ENCODE results near the gene ADCY1. TPM values are rescaled to one million over a fixed set of nuclear protein-coding genes. Genes with fewer than 3 reads are reported as not detected.
"Not testable (repeated sequence)": the region's sequence is repeated elsewhere in the genome, so short reads cannot be mapped to it uniquely, and the experiment has no call there.

Gene ADCY1
- total RNA-seq, 1 donor from 2014 or later = 13.6 TPM

DNA sequence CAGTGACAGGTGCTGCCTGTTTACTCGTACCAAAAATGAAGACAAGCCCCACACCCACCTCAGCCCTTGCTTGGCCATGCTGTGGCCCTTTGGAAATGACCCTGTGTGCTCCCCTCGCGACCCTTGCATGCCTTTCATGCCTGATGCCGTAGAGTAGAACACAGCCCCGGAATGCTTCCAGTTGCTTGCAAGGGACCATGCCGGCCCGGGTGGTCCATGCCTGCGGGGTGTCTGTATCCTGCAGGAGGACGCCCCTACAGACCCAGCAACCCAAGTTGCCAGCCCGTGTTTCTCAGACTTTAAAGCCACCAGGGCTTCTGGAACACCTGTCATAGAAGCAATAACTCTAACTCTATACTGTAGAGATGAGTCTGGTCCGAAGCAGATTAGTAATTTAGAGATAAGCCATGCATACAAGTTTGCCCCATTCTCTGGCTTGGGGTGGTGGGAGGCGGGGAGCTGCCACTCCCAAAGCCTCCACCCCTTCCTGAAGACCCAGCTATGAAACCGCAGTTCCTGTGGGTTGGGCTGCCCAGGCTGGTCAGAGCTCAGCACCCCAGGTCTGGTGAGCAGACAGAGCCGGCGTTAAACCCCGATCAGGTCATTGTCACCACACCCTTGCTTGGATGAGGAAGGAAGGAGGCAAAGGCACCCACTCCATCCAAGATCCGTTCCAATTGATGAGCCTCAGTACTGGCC lies 143.5 kb downstream of the ADCY1 start:
- H3K27me3 Mint-ChIP-seq = no peaks in the 10 kb centered on the region
- no peak overlapping the region for H3K4me3 Mint-ChIP-seq (ENCODE audit: low read depth)
- no peaks in the 10 kb centered on the region for H3K9me3 Mint-ChIP-seq (ENCODE audit: low read depth)
- TF ChIP-seq, protein P1, sequence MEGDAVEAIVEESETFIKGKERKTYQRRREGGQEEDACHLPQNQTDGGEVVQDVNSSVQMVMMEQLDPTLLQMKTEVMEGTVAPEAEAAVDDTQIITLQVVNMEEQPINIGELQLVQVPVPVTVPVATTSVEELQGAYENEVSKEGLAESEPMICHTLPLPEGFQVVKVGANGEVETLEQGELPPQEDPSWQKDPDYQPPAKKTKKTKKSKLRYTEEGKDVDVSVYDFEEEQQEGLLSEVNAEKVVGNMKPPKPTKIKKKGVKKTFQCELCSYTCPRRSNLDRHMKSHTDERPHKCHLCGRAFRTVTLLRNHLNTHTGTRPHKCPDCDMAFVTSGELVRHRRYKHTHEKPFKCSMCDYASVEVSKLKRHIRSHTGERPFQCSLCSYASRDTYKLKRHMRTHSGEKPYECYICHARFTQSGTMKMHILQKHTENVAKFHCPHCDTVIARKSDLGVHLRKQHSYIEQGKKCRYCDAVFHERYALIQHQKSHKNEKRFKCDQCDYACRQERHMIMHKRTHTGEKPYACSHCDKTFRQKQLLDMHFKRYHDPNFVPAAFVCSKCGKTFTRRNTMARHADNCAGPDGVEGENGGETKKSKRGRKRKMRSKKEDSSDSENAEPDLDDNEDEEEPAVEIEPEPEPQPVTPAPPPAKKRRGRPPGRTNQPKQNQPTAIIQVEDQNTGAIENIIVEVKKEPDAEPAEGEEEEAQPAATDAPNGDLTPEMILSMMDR (IDR thresholded peaks at IDR 0.05; ENCODE audit: unreplicated experiment) = no peak
- H3K36me3 Mint-ChIP-seq (ENCODE audit: insufficient read depth) = no peaks in the 10 kb centered on the region
- H3K27ac Mint-ChIP-seq = no peak overlapping the region
- DNase-seq (ENCODE audit: low spot score, unreplicated experiment) = no peak
- H3K4me1 Mint-ChIP-seq (ENCODE audit: low read depth) = no peaks in the 10 kb centered on the region

DNA sequence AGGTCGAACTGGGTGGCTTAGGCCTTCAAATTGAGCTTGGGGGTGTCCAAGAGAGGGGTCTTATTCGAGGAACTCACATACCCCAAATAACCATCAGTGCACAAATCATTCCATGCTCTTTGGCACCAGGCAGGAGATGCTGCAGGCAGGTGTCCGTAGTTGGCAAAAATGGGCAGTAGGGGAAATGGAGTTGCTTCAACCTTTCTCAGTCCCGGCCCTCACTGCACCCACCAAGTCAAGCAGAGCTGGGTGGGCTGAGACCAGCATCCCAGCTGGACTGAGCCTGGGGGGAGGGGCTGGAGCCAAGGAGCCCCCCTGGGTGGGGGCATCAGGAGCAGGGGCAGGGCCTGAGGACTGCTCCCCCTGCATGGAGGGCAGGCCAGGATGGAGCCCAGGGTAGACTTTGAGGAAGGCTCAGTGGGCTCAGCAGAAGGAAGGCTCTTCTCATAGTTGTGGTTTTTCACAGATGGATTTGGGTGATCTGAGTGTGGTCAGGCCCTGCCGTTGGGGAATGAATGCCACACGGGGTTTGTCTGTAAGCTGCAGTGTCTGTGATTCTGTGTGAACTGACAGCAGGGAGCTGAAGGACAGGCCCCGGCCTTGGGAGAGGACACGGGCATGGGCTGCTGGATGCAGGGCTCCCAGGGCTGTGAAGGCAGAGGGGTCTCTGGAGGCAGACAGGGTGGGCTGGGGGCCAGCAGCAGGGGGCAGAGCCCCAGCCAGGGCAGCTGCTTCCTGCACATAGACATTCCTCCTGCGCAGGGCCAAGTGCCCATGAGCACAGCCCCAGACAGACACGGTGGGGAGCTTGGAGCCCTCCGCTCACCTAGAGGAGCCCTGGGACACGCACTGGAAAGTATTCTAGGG lies 144.5 kb downstream of the ADCY1 start:
- H3K4me1 Mint-ChIP-seq (ENCODE audit: low read depth) = no peaks in the 10 kb centered on the region
- H3K9me3 Mint-ChIP-seq (ENCODE audit: low read depth) = no peaks in the 10 kb centered on the region
- DNase-seq (ENCODE audit: low spot score, unreplicated experiment) = no peak
- H3K4me3 Mint-ChIP-seq (ENCODE audit: low read depth) = no peak overlapping the region
- TF ChIP-seq, protein P1 (IDR thresholded peaks at IDR 0.05; ENCODE audit: unreplicated experiment) = no peak
- no peak overlapping the region for H3K27ac Mint-ChIP-seq
- no peaks in the 10 kb centered on the region for H3K27me3 Mint-ChIP-seq
- peaks cover under 1% of the 10 kb centered on the region for H3K36me3 Mint-ChIP-seq (ENCODE audit: insufficient read depth)

GRCh38 chr7:45720989-45721388 lies 146.8 kb downstream of the ADCY1 start:
- Mint-ChIP-seq H3K27ac (no peak overlapping the region), H3K36me3 (ENCODE audit: insufficient read depth) (peaks cover 14% of the 10 kb centered on the region), H3K27me3 (no peaks in the 10 kb centered on the region), H3K4me3 (ENCODE audit: low read depth) (no peak overlapping the region), H3K4me1 (ENCODE audit: low read depth) (no peaks in the 10 kb centered on the region), H3K9me3 (ENCODE audit: low read depth) (no peaks in the 10 kb centered on the region)
- TF ChIP-seq, protein P1 (IDR thresholded peaks at IDR 0.05; ENCODE audit: unreplicated experiment) = no peak
- no peak for DNase-seq (ENCODE audit: low spot score, unreplicated experiment)

GRCh38 chr7:45721686-45722598 lies 147.8 kb downstream of the ADCY1 start:
- Mint-ChIP-seq H3K9me3 (ENCODE audit: low read depth) (no peaks in the 10 kb centered on the region), H3K27me3 (no peaks in the 10 kb centered on the region)

GRCh38 chr7:45725231-45725630 lies 151.1 kb downstream of the ADCY1 start:
- not testable (repeated sequence) for H3K4me1 Mint-ChIP-seq (ENCODE audit: low read depth); H3K9me3 Mint-ChIP-seq (ENCODE audit: low read depth); H3K27me3 Mint-ChIP-seq; H3K27ac Mint-ChIP-seq; H3K4me3 Mint-ChIP-seq (ENCODE audit: low read depth); DNase-seq (ENCODE audit: low spot score, unreplicated experiment)
- peaks cover 30% of the 10 kb centered on the region for H3K36me3 Mint-ChIP-seq (ENCODE audit: insufficient read depth)

More at GRCh38 chr7:45721686-45722598, 147.8 kb downstream of the ADCY1 start:
- TF ChIP-seq, protein P1 (IDR thresholded peaks at IDR 0.05; ENCODE audit: unreplicated experiment) = no peak
- Mint-ChIP-seq H3K4me1 (ENCODE audit: low read depth) (no peaks in the 10 kb centered on the region), H3K36me3 (ENCODE audit: insufficient read depth) (peaks cover 21% of the 10 kb centered on the region), H3K27ac (no peak overlapping the region), H3K4me3 (ENCODE audit: low read depth) (no peak overlapping the region)
- no peak for DNase-seq (ENCODE audit: low spot score, unreplicated experiment)

Measured in progenitor cell of endocrine pancreas (in vitro differentiated cells).